AG10803 (cell line): ENCODE data around the gene AP1S2.

Experiments used
- DNase-seq: peaks from one replicate; pipeline ENCODE4 v3.0.0; 2010; ENCODE audit warnings: low read depth
- H3K4me3 ChIP-seq: 2 replicates; pipeline ENCODE4 v1.5.1; 2011; ENCODE audit warnings: mild to moderate bottlenecking, low read length, control low read depth
- CTCF ChIP-seq: conservative IDR thresholded peaks from 2 replicates; pipeline ENCODE4 v1.5.1; 2011; ENCODE audit warnings: mild to moderate bottlenecking, low read length, control low read depth, inconsistent platforms

Gene AP1S2

GRCh38 chrX:15854712-15855567 lies at the start of gene AP1S2:
TSS of gene AP1S2 (minus strand) at chrX:15854813. CDS start at chrX:15852524, 2,289 bp downstream.
- DNase-seq: peak; percentile 91
- peak within 1 kb of the TSS; percentile 69 for H3K4me3 ChIP-seq
- no peak for TF ChIP-seq CTCF

DNA sequence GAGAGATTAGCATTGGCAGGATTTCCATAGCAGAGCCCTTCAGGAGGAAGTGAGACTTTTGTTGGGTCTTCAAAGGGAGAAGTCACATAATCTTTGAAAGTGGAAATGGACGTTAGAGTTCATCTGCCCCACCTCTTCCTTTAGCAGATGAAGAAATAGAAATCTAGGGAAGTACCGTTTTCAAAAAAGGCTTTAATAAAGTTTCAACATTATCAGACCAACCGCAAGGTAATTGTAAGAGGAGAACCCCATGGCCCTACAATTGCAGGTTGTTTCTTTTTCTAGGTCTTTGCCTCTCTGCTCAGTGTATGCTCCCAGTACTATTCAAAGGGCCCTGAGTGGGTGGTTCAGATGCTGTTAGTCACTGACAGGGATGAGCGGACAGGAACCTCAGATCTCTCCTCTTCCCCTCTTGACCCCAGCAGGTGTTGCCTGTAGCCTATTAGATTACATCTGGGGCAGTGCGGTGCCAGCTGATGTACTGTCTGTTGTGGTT lies 48.6 kb upstream of the AP1S2 start:
- H3K4me3 ChIP-seq: no peak overlapping the region
- no peak for TF ChIP-seq CTCF
- DNase-seq: no peak

DNA sequence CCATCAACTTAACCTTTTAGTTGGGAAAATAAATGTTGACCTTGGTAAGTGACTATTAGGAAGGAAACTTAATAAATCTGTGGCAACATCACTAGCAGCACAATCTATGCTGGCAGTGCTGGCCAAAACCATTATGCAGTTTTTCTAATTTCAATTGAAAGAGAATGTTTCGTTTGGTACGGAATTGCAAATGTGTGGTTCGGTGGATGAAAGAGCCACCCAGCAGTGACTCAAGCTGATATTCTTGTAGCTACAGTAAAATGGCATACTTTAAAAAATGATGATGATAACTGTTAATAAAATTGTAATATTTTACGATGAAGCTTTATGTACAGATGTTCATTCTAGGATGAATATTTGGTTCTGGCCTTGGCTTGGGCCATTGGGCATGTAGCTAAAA lies 40.7 kb upstream of the AP1S2 start:
- no peak for TF ChIP-seq CTCF
- no peak for DNase-seq
- H3K4me3 ChIP-seq: no peak overlapping the region

GRCh38 chrX:15894724-15895123 lies 40.1 kb upstream of the AP1S2 start:
- H3K4me3 ChIP-seq: no peak overlapping the region
- no peak for TF ChIP-seq CTCF
- DNase-seq: no peak

DNA sequence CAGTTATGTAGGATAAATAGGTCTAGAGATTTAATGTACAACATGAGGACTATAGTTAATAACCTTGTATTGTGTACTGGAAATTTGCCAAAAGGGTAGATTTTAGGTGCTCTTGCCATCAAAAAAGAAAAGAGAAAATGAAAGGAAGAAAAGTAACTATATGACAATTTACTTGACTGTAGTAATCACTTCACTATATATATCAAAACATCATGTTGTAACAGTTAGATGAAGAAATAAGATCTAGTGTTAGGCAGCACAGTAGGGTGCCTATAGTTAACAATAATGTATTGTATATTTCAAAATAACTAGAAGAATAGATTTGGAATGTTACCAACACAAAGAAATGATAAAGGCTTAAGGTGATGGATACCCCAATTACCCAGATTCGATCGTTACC lies 35.9 kb upstream of the AP1S2 start:
- no peak for TF ChIP-seq CTCF

DNA sequence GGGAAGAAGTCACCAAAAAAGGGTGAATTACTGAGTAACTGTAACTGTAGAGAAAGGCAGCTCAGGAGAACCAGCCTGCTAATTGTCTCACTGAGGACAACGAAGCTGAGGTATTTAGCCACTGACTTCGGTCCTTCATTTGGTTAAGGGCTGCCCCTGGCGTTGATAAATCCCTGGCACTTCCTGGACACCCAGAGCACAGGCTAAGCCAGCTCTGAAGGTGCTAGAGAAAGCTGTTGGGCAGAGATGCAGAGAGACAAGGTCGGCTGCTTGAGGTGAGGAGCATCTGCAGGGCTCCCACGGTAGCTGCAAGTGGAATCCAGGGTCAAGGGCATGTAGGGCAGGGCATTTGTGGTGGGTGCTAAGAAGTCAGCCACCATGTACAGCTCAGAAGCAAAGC lies 33.4 kb upstream of the AP1S2 start:
- no peak overlapping the region for H3K4me3 ChIP-seq
- DNase-seq: no peak
- TF ChIP-seq CTCF: no peak

More for the DNA sequence above, 35.9 kb upstream of the AP1S2 start:
- no peak overlapping the region for H3K4me3 ChIP-seq
- no peak for DNase-seq

DNA sequence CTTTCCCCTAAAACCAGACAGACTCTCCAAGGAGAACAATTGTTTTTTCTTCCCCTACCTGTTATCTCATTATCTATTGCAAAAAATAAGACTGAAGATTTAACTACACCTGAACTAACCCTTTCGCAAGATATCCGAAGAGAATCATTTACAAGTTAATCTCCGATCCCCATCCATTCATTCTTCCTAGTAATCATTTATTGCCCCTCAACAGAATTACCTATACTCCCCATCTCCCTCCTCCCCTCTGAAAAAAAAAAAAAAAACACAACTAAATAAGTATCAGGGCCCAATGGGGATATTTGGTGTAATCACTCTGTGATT lies 28.9 kb upstream of the AP1S2 start:
- no peak overlapping the region for H3K4me3 ChIP-seq
- DNase-seq: no peak
- no peak for TF ChIP-seq CTCF
